Trophoblast cell (in vitro differentiated cells and primary cell): ENCODE data around the gene ATP13A5.

Experiments
- DNase-seq, 2 donors: peaks; one replicate each; pipeline ENCODE4 v3.0.0-alpha.2; 2016
- H2AFZ ChIP-seq: 2 replicates; pipeline ENCODE4 v1.6.1; 2013; ENCODE audit warnings: low read length, moderate library complexity, mild to moderate bottlenecking; ENCODE audit not compliant: insufficient read depth, poor library complexity
- H2AK5ac ChIP-seq: 2 replicates; pipeline ENCODE4 v1.6.1; 2013; ENCODE audit warnings: mild to moderate bottlenecking, low read length
- H2BK120ac ChIP-seq: 2 replicates; pipeline ENCODE4 v1.6.1; 2013; ENCODE audit warnings: low read length, mild to moderate bottlenecking, moderate library complexity; ENCODE audit not compliant: insufficient read depth, poor library complexity
- H2BK12ac ChIP-seq: 2 replicates; pipeline ENCODE4 v1.6.1; 2013; ENCODE audit warnings: mild to moderate bottlenecking, low read length, moderate library complexity
- H2BK5ac ChIP-seq: 2 replicates; pipeline ENCODE4 v1.6.1; 2013; ENCODE audit warnings: low read length, low read depth, moderate library complexity, mild to moderate bottlenecking; ENCODE audit not compliant: poor library complexity
- H3K14ac ChIP-seq: 2 replicates; pipeline ENCODE4 v1.6.1; 2013; ENCODE audit warnings: mild to moderate bottlenecking, low read length
- H3K18ac ChIP-seq: 2 replicates; pipeline ENCODE4 v1.6.1; 2013; ENCODE audit warnings: mild to moderate bottlenecking, low read length
- H3K23ac ChIP-seq: 2 replicates; pipeline ENCODE4 v1.6.1; 2013; ENCODE audit warnings: low read length
- H3K27ac ChIP-seq: 2 replicates; pipeline ENCODE4 v1.5.1; 2013; ENCODE audit warnings: low read depth, mild to moderate bottlenecking, inconsistent platforms, low read length, moderate library complexity
- H3K27me3 ChIP-seq: 2 replicates; pipeline ENCODE4 v1.6.1; 2013; ENCODE audit warnings: inconsistent platforms, mild to moderate bottlenecking, low read length, moderate library complexity; ENCODE audit not compliant: insufficient read depth
- H3K36me3 ChIP-seq, 2 experiments: 1 replicate in 1 of 2; 2 replicates in 1 of 2; pipeline ENCODE4 v1.6.1; 2013; ENCODE audit warnings: low read length in 2 of 2, mild to moderate bottlenecking in 2 of 2, moderate library complexity in 1 of 2; ENCODE audit not compliant: insufficient read depth in 2 of 2, control insufficient read depth in 1 of 2
- H3K4ac ChIP-seq: 2 replicates; pipeline ENCODE4 v1.6.1; 2013; ENCODE audit warnings: low read depth, mild to moderate bottlenecking, low read length, moderate library complexity
- H3K4me1 ChIP-seq, 2 experiments: 1 replicate in 1 of 2; 2 replicates in 1 of 2; pipeline ENCODE4 v1.6.1; 2013; ENCODE audit warnings: low read length in 2 of 2, mild to moderate bottlenecking in 2 of 2, moderate library complexity in 1 of 2; ENCODE audit not compliant: insufficient read depth in 2 of 2, control insufficient read depth in 1 of 2
- H3K4me2 ChIP-seq: 2 replicates; pipeline ENCODE4 v1.6.1; 2013; ENCODE audit warnings: inconsistent platforms, mild to moderate bottlenecking, low read length, moderate library complexity
- H3K4me3 ChIP-seq: 2 replicates; pipeline ENCODE4 v1.5.1; 2013; ENCODE audit warnings: mild to moderate bottlenecking, low read depth, low read length, inconsistent platforms
- H3K79me1 ChIP-seq: one replicate; pipeline ENCODE4 v1.6.1; 2013; ENCODE audit warnings: low read length
- H3K79me2 ChIP-seq: 2 replicates; pipeline ENCODE4 v1.6.1; 2013; ENCODE audit warnings: low read length, mild to moderate bottlenecking; ENCODE audit not compliant: control insufficient read depth, insufficient read depth, poor library complexity
- H3K9ac ChIP-seq: 2 replicates; pipeline ENCODE4 v1.6.1; 2013; ENCODE audit warnings: mild to moderate bottlenecking, low read length
- H3K9me3 ChIP-seq: 2 replicates; pipeline ENCODE4 v1.6.1; 2013; ENCODE audit warnings: low read depth, mild to moderate bottlenecking, control low read depth, inconsistent platforms, low read length; ENCODE audit not compliant: insufficient read depth
- H4K12ac ChIP-seq: 2 replicates; pipeline ENCODE4 v1.6.1; 2013; ENCODE audit warnings: low read depth, mild to moderate bottlenecking, low read length, moderate library complexity
- H4K8ac ChIP-seq: 2 replicates; pipeline ENCODE4 v1.6.1; 2013; ENCODE audit warnings: low read depth, mild to moderate bottlenecking, low read length, moderate library complexity
- H4K91ac ChIP-seq: one replicate; pipeline ENCODE4 v1.6.1; 2013; ENCODE audit warnings: low read depth, mild to moderate bottlenecking, low read length, moderate library complexity
- WGBS: extraction: QIAGEN DNeasy Blood & Tissue Kit; methylation state at CpG from one replicate; pipeline ENCODE4 v1.1.7; 2013; ENCODE audit warnings: missing lambda C conversion rate; ENCODE audit not compliant: insufficient read length, insufficient coverage; ENCODE audit errors: extremely low coverage; 5-methylcytosine and 5-hydroxymethylcytosine counted together

The ATP13A5 gene

GRCh38 chr3:193391902-193392301 lies 13.3 kb upstream of the ATP13A5 start:
- no peak overlapping the region for H4K8ac ChIP-seq
- no CpG with 5 or more reads among the region's 3 CpGs for WGBS
- H4K91ac ChIP-seq, result no peak overlapping the region
- H3K4me1 ChIP-seq, result peaks cover 0 to 8% of the 10 kb centered on the region in 2 experiments
- no peak overlapping the region for H2AFZ ChIP-seq
- no peaks in the 10 kb centered on the region for H3K27me3 ChIP-seq
- no peak overlapping the region for H3K4me2 ChIP-seq
- no peak overlapping the region for H3K27ac ChIP-seq
- no peak overlapping the region for H2BK120ac ChIP-seq
- DNase-seq, result peak; percentile 25 to 68
- H3K14ac ChIP-seq, result no peak overlapping the region
- H3K4me3 ChIP-seq, result no peak overlapping the region
- no peaks in the 10 kb centered on the region for H3K79me2 ChIP-seq
- no peak overlapping the region for H4K12ac ChIP-seq
- H2BK5ac ChIP-seq, result no peak overlapping the region
- no peak overlapping the region for H3K23ac ChIP-seq
- H2AK5ac ChIP-seq, result no peak overlapping the region
- no peak overlapping the region for H3K18ac ChIP-seq
- no peaks in the 10 kb centered on the region for H3K79me1 ChIP-seq
- peaks cover 2% of the 10 kb centered on the region for H3K9me3 ChIP-seq
- no peaks in the 10 kb centered on the region for H3K36me3 ChIP-seq
- no peak overlapping the region for H3K9ac ChIP-seq
- H2BK12ac ChIP-seq, result no peak overlapping the region
- no peak overlapping the region for H3K4ac ChIP-seq

DNA sequence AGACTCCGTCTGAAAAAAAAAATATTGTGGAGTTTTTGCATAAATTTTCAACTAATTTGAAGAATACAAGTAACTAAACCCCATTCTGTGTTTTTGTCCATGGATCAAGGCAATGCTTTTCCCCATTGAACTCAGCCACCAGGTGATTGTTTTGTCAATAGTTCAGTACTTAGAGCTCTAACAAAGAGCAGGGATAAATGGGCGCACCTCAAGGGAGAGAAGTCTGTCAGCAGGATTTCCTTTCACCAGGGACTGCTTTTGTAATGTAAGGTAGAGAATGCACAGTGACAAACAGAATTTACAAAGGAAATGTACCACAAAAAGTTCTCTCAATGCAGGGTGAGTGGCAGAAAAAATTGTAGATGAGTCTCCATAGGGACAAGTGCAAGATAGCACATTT lies 10.8 kb upstream of the ATP13A5 start:
- Histone ChIP-seq H3K9ac (no peak overlapping the region), H3K27me3 (no peaks in the 10 kb centered on the region), H3K79me1 (no peaks in the 10 kb centered on the region), H3K79me2 (no peaks in the 10 kb centered on the region), H2AK5ac (no peak overlapping the region), H3K4me3 (no peak overlapping the region), H3K4me2 (no peak overlapping the region), H4K8ac (no peak overlapping the region), H2AFZ (no peak overlapping the region), H4K91ac (no peak overlapping the region), H3K14ac (no peak overlapping the region), H3K4ac (no peak overlapping the region), H3K18ac (no peak overlapping the region), H4K12ac (no peak overlapping the region), H3K23ac (no peak overlapping the region), H2BK120ac (no peak overlapping the region), H2BK5ac (no peak overlapping the region), H3K27ac (no peak overlapping the region), H3K4me1 (peaks cover 0 to 8% of the 10 kb centered on the region in 2 experiments), H3K9me3 (peaks cover 2% of the 10 kb centered on the region), H2BK12ac (no peak overlapping the region), H3K36me3 (no peaks in the 10 kb centered on the region)
- whole genome bisulfite sequencing, result no CpG with 5 or more reads among the region's 2 CpGs
- DNase-seq, result no peak

GRCh38 chr3:193388361-193388760 lies 9.8 kb upstream of the ATP13A5 start:
- no peaks in the 10 kb centered on the region for H3K27me3 ChIP-seq
- no peak overlapping the region for H3K18ac ChIP-seq
- no peak overlapping the region for H3K4me2 ChIP-seq
- H2AK5ac ChIP-seq, result no peak overlapping the region
- H2BK120ac ChIP-seq, result no peak overlapping the region
- peaks cover 2% of the 10 kb centered on the region for H3K9me3 ChIP-seq
- no peaks in the 10 kb centered on the region for H3K36me3 ChIP-seq
- no peak overlapping the region for H3K23ac ChIP-seq
- H2BK5ac ChIP-seq, result no peak overlapping the region
- no peak overlapping the region for H3K4me3 ChIP-seq
- no peak overlapping the region for H3K4ac ChIP-seq
- H3K4me1 ChIP-seq, result peaks cover 0 to 8% of the 10 kb centered on the region in 2 experiments
- no peak overlapping the region for H4K8ac ChIP-seq
- H3K9ac ChIP-seq, result no peak overlapping the region
- H4K12ac ChIP-seq, result no peak overlapping the region
- no peak overlapping the region for H2AFZ ChIP-seq
- no peak overlapping the region for H3K27ac ChIP-seq
- H2BK12ac ChIP-seq, result no peak overlapping the region
- DNase-seq, result no peak
- H4K91ac ChIP-seq, result no peak overlapping the region
- H3K14ac ChIP-seq, result no peak overlapping the region
- WGBS, result no CpG with 5 or more reads among the region's 6 CpGs
- H3K79me2 ChIP-seq, result no peaks in the 10 kb centered on the region
- no peaks in the 10 kb centered on the region for H3K79me1 ChIP-seq

- Histone ChIP-seq H2BK5ac (no peak overlapping the region), H4K8ac (no peak overlapping the region), H2AFZ (no peak overlapping the region), H2BK12ac (no peak overlapping the region), H4K12ac (no peak overlapping the region), H3K4me2 (no peak overlapping the region), H2BK120ac (no peak overlapping the region), H3K9me3 (peaks cover 2% of the 10 kb centered on the region), H3K79me1 (no peaks in the 10 kb centered on the region), H3K27me3 (no peaks in the 10 kb centered on the region), H3K4me3 (no peak overlapping the region), H3K4ac (no peak overlapping the region), H2AK5ac (no peak overlapping the region), H3K9ac (no peak overlapping the region), H4K91ac (no peak overlapping the region), H3K36me3 (no peaks in the 10 kb centered on the region), H3K27ac (no peak overlapping the region), H3K18ac (no peak overlapping the region), H3K23ac (no peak overlapping the region), H3K14ac (no peak overlapping the region), H3K79me2 (no peaks in the 10 kb centered on the region), H3K4me1 (peaks cover 0 to 8% of the 10 kb centered on the region in 2 experiments)
- no CpG with 5 or more reads among the region's 2 CpGs for WGBS
- no peak for DNase-seq
Observed at GRCh38 chr3:193387596-193387995, 9.0 kb upstream of the ATP13A5 start.
